ENCODE measurements around the gene TOPAZ1.

Gene TOPAZ1

GRCh38 chr3:44241706-44242105 is at the start of gene TOPAZ1:
Gene TOPAZ1 (plus strand): TSS chr3:44241886. CDS start chr3:44242054, 168 bp downstream.
- DNase-seq, result no peak

GRCh38 chr3:44198284-44199269 is 43.1 kb upstream of the TOPAZ1 start:
- peak; percentile 11 for DNase-seq

- no peak for DNase-seq
These were observed 35.4 kb upstream of the TOPAZ1 start for GRCh38 chr3:44206261-44206660.

GRCh38 chr3:44206862-44207652 is 34.6 kb upstream of the TOPAZ1 start:
- no peak for DNase-seq

- DNase-seq, result no peak
These were observed 33.6 kb upstream of the TOPAZ1 start for GRCh38 chr3:44208086-44208485.

GRCh38 chr3:44208568-44208967 is 33.1 kb upstream of the TOPAZ1 start:
- no peak for DNase-seq

- no peak for DNase-seq
These were observed 30.7 kb upstream of the TOPAZ1 start for GRCh38 chr3:44210967-44211366.

- DNase-seq, result no peak
These were observed 19.3 kb upstream of the TOPAZ1 start for GRCh38 chr3:44222337-44222736.

- DNase-seq, result no peak
These were observed 18.4 kb upstream of the TOPAZ1 start for GRCh38 chr3:44223299-44223698.

- DNase-seq, result no peak
These were observed 17.6 kb upstream of the TOPAZ1 start for GRCh38 chr3:44224131-44224530.

GRCh38 chr3:44226573-44226972 is 15.1 kb upstream of the TOPAZ1 start:
- no peak for DNase-seq

GRCh38 chr3:44227632-44228031 is 14.1 kb upstream of the TOPAZ1 start:
- DNase-seq, result no peak

- no peak for DNase-seq
These were observed 12.8 kb upstream of the TOPAZ1 start for GRCh38 chr3:44228900-44229299.

- no peak for DNase-seq
These were observed 9.3 kb upstream of the TOPAZ1 start for GRCh38 chr3:44232407-44232806.

GRCh38 chr3:44234648-44235268 is 6.9 kb upstream of the TOPAZ1 start:
- DNase-seq, result no peak

- DNase-seq, result no peak
These were observed 5.8 kb upstream of the TOPAZ1 start for GRCh38 chr3:44235604-44236484.

- DNase-seq, result no peak
These were observed 5.2 kb upstream of the TOPAZ1 start for GRCh38 chr3:44236485-44236908.

GRCh38 chr3:44237161-44237560 is 4.5 kb upstream of the TOPAZ1 start:
- no peak for DNase-seq

- no peak for DNase-seq
These were observed 4.0 kb upstream of the TOPAZ1 start for GRCh38 chr3:44237665-44238064.

- no peak for DNase-seq
These were observed 2.8 kb upstream of the TOPAZ1 start for GRCh38 chr3:44238889-44239288.

GRCh38 chr3:44240061-44240460 is 1.6 kb upstream of the TOPAZ1 start:
- DNase-seq, result no peak

- DNase-seq, result no peak
These were observed 1.0 kb downstream of the TOPAZ1 start for GRCh38 chr3:44242721-44243120.
